Measurements from ENCODE around the gene UGT1A6. TPM values are rescaled to one million over a fixed set of nuclear protein-coding genes. Genes with fewer than 3 reads are reported as not detected.

Gene UGT1A6
- total and polyA plus RNA-seq, 10 donors = not detected

- Histone ChIP-seq H3K36me3 (no peaks in the 10 kb centered on the region), H3K4me1 (no peaks in the 10 kb centered on the region), H3K9me3 (no peaks in the 10 kb centered on the region), H3K27ac (no peak overlapping the region), H3K4me3 (no peak overlapping the region), H3K27me3 (replicated peaks in 1 of 7) (peaks cover 0 to 19% (median 0%) of the 10 kb centered on the region in 7 donors)
- intact Hi-C loops (cut with DNase I; ENCODE audit: low total_unique reads) = no loop called here
- 85 to 96% (median 89%) methylated on average over 8 to 9 of the region's 9 CpGs for WGBS, 5 donors
- DNase-seq = peak; percentile 39
- no peak for TF ChIP-seq POLR2AphosphoS5 (IDR thresholded peaks at IDR 0.05)
- TF ChIP-seq CTCF (IDR thresholded peaks at IDR 0.05 in 8 of 11, conservative IDR thresholded peaks at IDR 0.05 in 3 of 11) = no peak
- TF ChIP-seq POLR2A (IDR thresholded peaks at IDR 0.05) = no peak
Observed at GRCh38 chr2:233796254-233796653, 103.6 kb downstream of the UGT1A6 start.

GRCh38 chr2:233798335-233799086, 105.8 kb downstream of the UGT1A6 start:
- TF ChIP-seq CTCF (IDR thresholded peaks at IDR 0.05 in 8 of 11, conservative IDR thresholded peaks at IDR 0.05 in 3 of 11) = no peak
- no peak for TF ChIP-seq POLR2AphosphoS5 (IDR thresholded peaks at IDR 0.05)
- no peak for TF ChIP-seq POLR2A (IDR thresholded peaks at IDR 0.05)
- Histone ChIP-seq H3K4me3 (no peak overlapping the region), H3K9me3 (no peaks in the 10 kb centered on the region), H3K36me3 (no peaks in the 10 kb centered on the region), H3K27ac (no peak overlapping the region), H3K27me3 (replicated peaks in 1 of 7) (peaks cover 0 to 18% (median 0%) of the 10 kb centered on the region in 7 donors), H3K4me1 (no peaks in the 10 kb centered on the region)
- DNase-seq = peak; percentile 51
- WGBS, 5 donors = 70 to 88% (median 81%) methylated on average over 14 of the region's 14 CpGs
- intact Hi-C loops (cut with DNase I; ENCODE audit: low total_unique reads) = no loop called here

GRCh38 chr2:233799087-233799665, 106.5 kb downstream of the UGT1A6 start:
- TF ChIP-seq CTCF (IDR thresholded peaks at IDR 0.05 in 8 of 11, conservative IDR thresholded peaks at IDR 0.05 in 3 of 11) (no peak), POLR2AphosphoS5 (IDR thresholded peaks at IDR 0.05) (no peak), POLR2A (IDR thresholded peaks at IDR 0.05) (no peak)
- H3K4me1 ChIP-seq = no peaks in the 10 kb centered on the region
- DNase-seq = peak; percentile 37
- H3K27me3 ChIP-seq (replicated peaks in 1 of 7) = peaks cover 0 to 17% (median 0%) of the 10 kb centered on the region in 7 donors
- intact Hi-C loops (cut with DNase I; ENCODE audit: low total_unique reads) = no loop called here
- no peaks in the 10 kb centered on the region for H3K9me3 ChIP-seq
- no peak overlapping the region for H3K27ac ChIP-seq
- no peak overlapping the region for H3K4me3 ChIP-seq
- WGBS, 5 donors = 58 to 68% (median 63%) methylated on average over 7 of the region's 7 CpGs
- H3K36me3 ChIP-seq = no peaks in the 10 kb centered on the region

GRCh38 chr2:233799716-233800115, 107.0 kb downstream of the UGT1A6 start:
- intact Hi-C loops (cut with DNase I; ENCODE audit: low total_unique reads) = no loop called here
- Histone ChIP-seq H3K9me3 (no peaks in the 10 kb centered on the region), H3K27me3 (replicated peaks in 1 of 7) (peaks cover 0 to 20% (median 0%) of the 10 kb centered on the region in 7 donors), H3K36me3 (no peaks in the 10 kb centered on the region), H3K27ac (no peak overlapping the region), H3K4me1 (no peaks in the 10 kb centered on the region), H3K4me3 (no peak overlapping the region)
- no peak for TF ChIP-seq POLR2A (IDR thresholded peaks at IDR 0.05)
- TF ChIP-seq CTCF (IDR thresholded peaks at IDR 0.05 in 8 of 11, conservative IDR thresholded peaks at IDR 0.05 in 3 of 11) = no peak
- no peak for TF ChIP-seq POLR2AphosphoS5 (IDR thresholded peaks at IDR 0.05)
- whole genome bisulfite sequencing, 5 donors = 44 to 79% (median 58%) methylated on average over 3 to 5 of the region's 5 CpGs
- no peak for DNase-seq

All from spleen (tissue), 11 donors.